ENCODE measurements around the gene SRL. TPM values are rescaled to one million over a fixed set of nuclear protein-coding genes. Genes with fewer than 3 reads are reported as not detected.
A peak's percentile ranks its signal among the peaks of the same experiment; 100 is the strongest.

SRL gene
- total RNA-seq, 2 donors from 2014 or later, result 2.6 to 5.3 TPM

DNA sequence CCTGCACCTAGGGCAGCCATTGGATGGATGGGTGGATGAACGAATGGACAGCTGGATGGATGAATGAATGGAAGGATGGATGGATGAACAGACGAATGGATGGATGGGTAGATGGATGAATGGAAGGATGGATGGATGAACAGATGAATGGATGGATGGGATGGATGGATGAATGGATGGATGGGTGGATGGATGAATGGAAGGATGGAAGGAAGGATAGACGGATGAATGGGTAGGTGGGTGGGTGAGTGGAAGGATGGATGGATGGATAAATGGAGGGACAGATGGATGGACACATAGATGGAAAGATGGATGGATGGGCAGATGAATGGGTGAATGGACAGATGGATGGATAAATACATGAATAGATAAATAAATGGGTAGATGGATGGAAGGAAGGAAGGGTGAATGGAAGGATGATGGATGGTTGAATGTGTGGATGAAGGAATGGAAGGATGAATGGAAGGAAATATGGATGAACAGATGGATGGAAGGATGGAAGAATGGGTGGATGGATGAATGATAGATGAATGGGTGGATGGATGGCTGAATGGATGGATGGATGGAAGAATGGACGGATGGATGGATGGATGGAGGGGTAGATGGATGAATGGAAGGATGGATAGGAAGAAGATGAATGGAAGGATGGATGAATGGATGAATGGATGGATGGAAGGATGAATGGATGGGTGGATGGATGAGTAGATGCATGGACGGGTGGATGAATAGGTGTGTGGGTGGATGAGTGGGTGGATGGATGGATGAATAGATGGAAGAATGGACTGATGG, 15.4 kb downstream of the SRL start:
- no peaks in the 10 kb centered on the region for H3K9me3 ChIP-seq
- DNase-seq (ENCODE audit: low spot score), result no peak
- no peak overlapping the region for H3K4me3 ChIP-seq
- no peaks in the 10 kb centered on the region for H3K36me3 ChIP-seq
- H3K27me3 ChIP-seq (replicated peaks; ENCODE audit: insufficient read depth), result no peaks in the 10 kb centered on the region
- 74% methylated on average over 5 of the region's 5 CpGs for WGBS
- H3K27ac ChIP-seq, result no peak overlapping the region
- intact Hi-C loops (cut with DNase I), result no loop called here
- H3K4me1 ChIP-seq (replicated peaks), result no peaks in the 10 kb centered on the region
- TF ChIP-seq, protein P1, sequence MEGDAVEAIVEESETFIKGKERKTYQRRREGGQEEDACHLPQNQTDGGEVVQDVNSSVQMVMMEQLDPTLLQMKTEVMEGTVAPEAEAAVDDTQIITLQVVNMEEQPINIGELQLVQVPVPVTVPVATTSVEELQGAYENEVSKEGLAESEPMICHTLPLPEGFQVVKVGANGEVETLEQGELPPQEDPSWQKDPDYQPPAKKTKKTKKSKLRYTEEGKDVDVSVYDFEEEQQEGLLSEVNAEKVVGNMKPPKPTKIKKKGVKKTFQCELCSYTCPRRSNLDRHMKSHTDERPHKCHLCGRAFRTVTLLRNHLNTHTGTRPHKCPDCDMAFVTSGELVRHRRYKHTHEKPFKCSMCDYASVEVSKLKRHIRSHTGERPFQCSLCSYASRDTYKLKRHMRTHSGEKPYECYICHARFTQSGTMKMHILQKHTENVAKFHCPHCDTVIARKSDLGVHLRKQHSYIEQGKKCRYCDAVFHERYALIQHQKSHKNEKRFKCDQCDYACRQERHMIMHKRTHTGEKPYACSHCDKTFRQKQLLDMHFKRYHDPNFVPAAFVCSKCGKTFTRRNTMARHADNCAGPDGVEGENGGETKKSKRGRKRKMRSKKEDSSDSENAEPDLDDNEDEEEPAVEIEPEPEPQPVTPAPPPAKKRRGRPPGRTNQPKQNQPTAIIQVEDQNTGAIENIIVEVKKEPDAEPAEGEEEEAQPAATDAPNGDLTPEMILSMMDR (IDR thresholded peaks at IDR 0.05), result no peak

DNA sequence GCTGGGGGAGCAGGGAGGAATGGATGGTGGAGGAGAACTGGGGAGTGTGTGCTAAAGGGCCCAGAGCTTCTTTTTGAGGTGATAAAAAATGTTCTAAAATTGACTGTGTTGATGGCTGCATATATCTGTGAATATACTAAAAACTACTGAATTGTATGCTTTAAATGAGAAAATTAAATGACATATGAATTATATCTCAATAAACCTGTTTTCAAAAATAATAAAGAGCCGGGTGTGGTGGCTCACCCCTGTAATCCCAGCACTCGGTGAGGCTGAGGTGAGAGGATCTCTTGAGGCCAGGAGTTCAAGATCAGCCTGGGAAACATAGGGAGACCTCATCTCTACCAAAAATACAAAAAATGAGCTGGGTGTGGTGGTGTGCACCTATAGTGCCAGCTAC, 16.8 kb downstream of the SRL start:
- Histone ChIP-seq H3K36me3 (no peaks in the 10 kb centered on the region), H3K27me3 (replicated peaks; ENCODE audit: insufficient read depth) (no peaks in the 10 kb centered on the region), H3K4me3 (no peak overlapping the region), H3K27ac (no peak overlapping the region), H3K9me3 (no peaks in the 10 kb centered on the region), H3K4me1 (replicated peaks) (no peaks in the 10 kb centered on the region)
- intact Hi-C loops (cut with DNase I), result no loop called here
- TF ChIP-seq POLR2AphosphoS5 (IDR thresholded peaks at IDR 0.05) (no peak), POLR2A (IDR thresholded peaks at IDR 0.05) (no peak)
- TF ChIP-seq, protein P1 (IDR thresholded peaks at IDR 0.05), result no peak
- DNase-seq (ENCODE audit: low spot score), result no peak
- 84% methylated on average over 2 of the region's 2 CpGs for WGBS

DNA sequence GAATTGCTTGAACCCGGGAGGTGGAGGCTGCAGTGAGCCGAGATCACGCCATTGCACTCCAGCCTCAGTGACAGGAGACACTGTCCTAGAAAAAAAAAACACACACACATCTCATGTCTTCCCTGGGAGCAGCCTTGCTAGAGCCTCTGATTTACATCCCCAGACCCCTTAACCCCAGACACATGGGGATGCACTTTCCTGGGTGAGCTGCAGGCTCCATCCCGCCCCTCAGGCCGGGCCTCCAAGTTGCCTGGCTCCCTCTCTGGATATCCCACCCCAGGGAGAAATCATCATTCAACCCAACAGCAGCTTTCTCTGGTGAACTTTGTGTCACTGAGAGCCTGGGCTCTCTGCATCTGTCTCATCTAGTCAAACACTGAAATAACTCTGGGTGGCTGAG, 21.5 kb downstream of the SRL start:
- WGBS, result 97% methylated on average over 5 of the region's 5 CpGs
- no peak for DNase-seq (ENCODE audit: low spot score)
- H3K9me3 ChIP-seq, result no peaks in the 10 kb centered on the region
- H3K4me1 ChIP-seq (replicated peaks), result peaks cover 9% of the 10 kb centered on the region
- no peaks in the 10 kb centered on the region for H3K27me3 ChIP-seq (replicated peaks; ENCODE audit: insufficient read depth)
- H3K36me3 ChIP-seq, result no peaks in the 10 kb centered on the region
- TF ChIP-seq POLR2AphosphoS5 (IDR thresholded peaks at IDR 0.05) (no peak), POLR2A (IDR thresholded peaks at IDR 0.05) (no peak)
- TF ChIP-seq, protein P1 (IDR thresholded peaks at IDR 0.05), result no peak
- H3K27ac ChIP-seq, result no peak overlapping the region
- no peak overlapping the region for H3K4me3 ChIP-seq
- intact Hi-C loops (cut with DNase I), result no loop called here

DNA sequence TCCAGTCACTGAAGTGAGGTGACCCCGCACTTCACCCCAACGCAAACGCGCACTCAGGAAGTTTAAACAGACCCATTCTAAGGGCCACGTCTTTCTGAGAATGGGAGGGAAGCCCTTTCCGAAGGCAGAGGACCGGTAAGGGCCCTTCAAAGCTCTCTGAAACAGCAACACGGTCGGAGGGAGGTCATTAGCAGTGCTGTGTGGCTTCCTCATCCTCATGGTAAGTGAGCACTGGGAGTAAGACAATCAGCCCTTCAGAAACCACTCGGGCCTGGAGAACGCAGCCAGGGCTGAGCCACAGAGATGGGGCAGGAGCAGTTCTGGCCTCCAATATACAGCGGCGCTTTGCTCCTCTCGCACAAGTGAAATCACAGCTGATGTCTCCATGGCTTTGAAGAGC, 23.7 kb downstream of the SRL start:
- Histone ChIP-seq H3K9me3 (no peaks in the 10 kb centered on the region), H3K36me3 (no peaks in the 10 kb centered on the region), H3K4me3 (no peak overlapping the region), H3K27me3 (replicated peaks; ENCODE audit: insufficient read depth) (no peaks in the 10 kb centered on the region), H3K27ac (peak overlapping the region; percentile 33 to 66), H3K4me1 (replicated peaks) (peaks cover 9% of the 10 kb centered on the region)
- no peak for DNase-seq (ENCODE audit: low spot score)
- intact Hi-C loops (cut with DNase I), result loop anchor here (5.0 kb wide), 1 partner anchor 34 kb away; no protein-coding TSS in a partner anchor
- WGBS, result 64% methylated on average over 14 of the region's 14 CpGs
- TF ChIP-seq, protein P1 (IDR thresholded peaks at IDR 0.05), result no peak
- TF ChIP-seq POLR2AphosphoS5 (IDR thresholded peaks at IDR 0.05) (no peak), POLR2A (IDR thresholded peaks at IDR 0.05) (no peak)

Data from prostate gland (tissue), 2 donors.